Testis (tissue), 3 donors: ENCODE measurements around the gene GRXCR2. TPM values are rescaled to one million over a fixed set of nuclear protein-coding genes. Genes with fewer than 3 reads are reported as not detected.

Source experiments
- DNase-seq: peaks from one replicate; pipeline ENCODE4 v3.0.0-alpha.2; 2019
- H3K27ac ChIP-seq, 2 donors: fragments of 200-600 bp; sonication (generic); one replicate each; pipeline ENCODE4 v1.5.1; 2019
- H3K27me3 ChIP-seq: fragments of 200-600 bp; sonication (generic); one replicate; pipeline ENCODE4 v1.5.1; 2019
- H3K36me3 ChIP-seq: fragments of 200-600 bp; sonication (generic); one replicate; pipeline ENCODE4 v1.5.1; 2017; ENCODE audit warnings: low read depth; ENCODE audit errors: missing control alignments
- H3K4me1 ChIP-seq: fragments of 200-600 bp; sonication (generic); one replicate; pipeline ENCODE4 v1.5.1; 2019
- H3K4me3 ChIP-seq, 2 donors: fragments of 200-600 bp; sonication (generic); one replicate each; pipeline ENCODE4 v1.5.1; 2017 to 2019
- H3K9me3 ChIP-seq: fragments of 200-600 bp; sonication (generic); one replicate; pipeline ENCODE4 v1.5.1; 2017
- POLR2A ChIP-seq: fragments of 450-650 bp; IDR thresholded peaks from one replicate; pipeline ENCODE4 v1.6.1; 2017; ENCODE audit warnings: antibody characterized with exemption, mild to moderate bottlenecking, moderate library complexity
- WGBS, 2 donors: methylation state at CpG; one replicate each; pipeline ENCODE4 v1.1.5; 2018; 5-methylcytosine and 5-hydroxymethylcytosine counted together
- intact Hi-C: fragments of 100-400 bp; cut with DNase I; formaldehyde crosslinking; loops from one replicate; pipeline ENCODE4 v1.15.1; 2023; ENCODE audit warnings: low total_unique reads
- polyA plus RNA-seq: library from polyadenylated mRNA; stranded (reverse); fragments of 350-450 nt; fragmentation: Illumina TruSeq; extraction: RNeasy Lipid Tissue Mini Kit (QIAGEN cat#74804); gene quantifications from one replicate; pipeline ENCODE4 v1.2.3, GENCODE V29; 2014; ENCODE audit warnings: low read depth, low replicate concordance; ENCODE audit not compliant: insufficient read depth
- total RNA-seq, 2 donors: library from RNA; depleted of rRNA; stranded (reverse); fragments of >200 nt; gene quantifications; one replicate each; pipeline ENCODE4 v1.2.3, GENCODE V29; 2016
- TF ChIP-seq, protein P1 (sequence below), 3 experiments: fragments of 450-650 bp in 2 of 3; fragments of 200-600 bp in 1 of 3; sonication (generic) in 1 of 3; IDR thresholded peaks; one replicate each; pipeline ENCODE4 v1.5.1; 2016 to 2019; ENCODE audit warnings: antibody characterized with exemption in 3 of 3, mild to moderate bottlenecking in 2 of 3, moderate library complexity in 1 of 3

GRXCR2 gene
- total and polyA plus RNA-seq, 3 donors from 2014 or later, result 0.31 to 0.99 TPM; not detected in 1

GRCh38 chr5:145829708-145830361 lies 43.0 kb downstream of the GRXCR2 start:
- peaks cover 13% of the 10 kb centered on the region for H3K4me1 ChIP-seq
- no peaks in the 10 kb centered on the region for H3K27me3 ChIP-seq
- TF ChIP-seq, protein P1, sequence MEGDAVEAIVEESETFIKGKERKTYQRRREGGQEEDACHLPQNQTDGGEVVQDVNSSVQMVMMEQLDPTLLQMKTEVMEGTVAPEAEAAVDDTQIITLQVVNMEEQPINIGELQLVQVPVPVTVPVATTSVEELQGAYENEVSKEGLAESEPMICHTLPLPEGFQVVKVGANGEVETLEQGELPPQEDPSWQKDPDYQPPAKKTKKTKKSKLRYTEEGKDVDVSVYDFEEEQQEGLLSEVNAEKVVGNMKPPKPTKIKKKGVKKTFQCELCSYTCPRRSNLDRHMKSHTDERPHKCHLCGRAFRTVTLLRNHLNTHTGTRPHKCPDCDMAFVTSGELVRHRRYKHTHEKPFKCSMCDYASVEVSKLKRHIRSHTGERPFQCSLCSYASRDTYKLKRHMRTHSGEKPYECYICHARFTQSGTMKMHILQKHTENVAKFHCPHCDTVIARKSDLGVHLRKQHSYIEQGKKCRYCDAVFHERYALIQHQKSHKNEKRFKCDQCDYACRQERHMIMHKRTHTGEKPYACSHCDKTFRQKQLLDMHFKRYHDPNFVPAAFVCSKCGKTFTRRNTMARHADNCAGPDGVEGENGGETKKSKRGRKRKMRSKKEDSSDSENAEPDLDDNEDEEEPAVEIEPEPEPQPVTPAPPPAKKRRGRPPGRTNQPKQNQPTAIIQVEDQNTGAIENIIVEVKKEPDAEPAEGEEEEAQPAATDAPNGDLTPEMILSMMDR (IDR thresholded peaks at IDR 0.05), result no peak
- no peak for TF ChIP-seq POLR2A
- H3K27ac ChIP-seq, result no peak overlapping the region
- no peaks in the 10 kb centered on the region for H3K36me3 ChIP-seq
- H3K9me3 ChIP-seq, result no peaks in the 10 kb centered on the region
- H3K4me3 ChIP-seq, result no peak overlapping the region
- intact Hi-C loops, result no loop called here
- no peak for DNase-seq

- WGBS, 2 donors, result 73 to 84% methylated on average over 8 of the region's 8 CpGs
- no peaks in the 10 kb centered on the region for H3K27me3 ChIP-seq
- TF ChIP-seq POLR2A, result no peak
- TF ChIP-seq, protein P1 (IDR thresholded peaks at IDR 0.05), result no peak
- H3K27ac ChIP-seq, result no peak overlapping the region
- H3K36me3 ChIP-seq, result no peaks in the 10 kb centered on the region
- H3K4me1 ChIP-seq, result peaks cover 13% of the 10 kb centered on the region
- H3K9me3 ChIP-seq, result no peaks in the 10 kb centered on the region
- H3K4me3 ChIP-seq, result no peak overlapping the region
- DNase-seq, result no peak
- intact Hi-C loops, result no loop called here
Observed at GRCh38 chr5:145826895-145827674, 45.7 kb downstream of the GRXCR2 start.

GRCh38 chr5:145825751-145826180 lies 47.0 kb downstream of the GRXCR2 start:
- WGBS, 2 donors, result 73 to 76% methylated on average over 3 of the region's 3 CpGs
- Histone ChIP-seq H3K4me1 (peaks cover 12% of the 10 kb centered on the region), H3K9me3 (no peaks in the 10 kb centered on the region), H3K36me3 (no peaks in the 10 kb centered on the region), H3K27me3 (no peaks in the 10 kb centered on the region), H3K27ac (no peak overlapping the region), H3K4me3 (no peak overlapping the region)
- intact Hi-C loops, result no loop called here
- no peak for DNase-seq
- no peak for TF ChIP-seq POLR2A
- TF ChIP-seq, protein P1 (IDR thresholded peaks at IDR 0.05), result peak; percentile 49 to 73 (median 58)

DNA sequence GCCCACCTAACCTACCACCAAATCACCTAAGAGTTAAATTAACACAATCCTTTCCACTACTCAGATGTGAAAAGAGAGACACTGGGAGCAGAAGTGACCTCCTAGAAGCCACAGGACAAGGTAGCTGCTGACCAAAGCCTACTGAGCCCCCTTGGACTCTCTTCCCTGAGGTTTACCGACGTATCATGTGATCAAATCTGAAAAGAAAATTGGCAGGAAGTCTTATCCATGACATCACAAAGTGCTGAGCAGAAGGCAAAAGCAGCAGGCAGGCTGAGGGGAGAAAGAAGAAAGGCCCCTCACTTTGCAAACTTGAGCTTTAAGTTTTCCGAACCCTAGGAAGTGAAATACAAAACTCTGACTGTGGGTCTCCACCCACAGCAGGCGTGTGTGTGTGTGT lies 48.8 kb downstream of the GRXCR2 start:
- intact Hi-C loops, result no loop called here
- no peaks in the 10 kb centered on the region for H3K36me3 ChIP-seq
- no peaks in the 10 kb centered on the region for H3K4me1 ChIP-seq
- H3K27me3 ChIP-seq, result no peaks in the 10 kb centered on the region
- TF ChIP-seq, protein P1 (IDR thresholded peaks at IDR 0.05), result no peak
- no peak for TF ChIP-seq POLR2A
- H3K4me3 ChIP-seq, result no peak overlapping the region
- 72 to 77% methylated on average over 4 of the region's 4 CpGs for WGBS, 2 donors
- no peak overlapping the region for H3K27ac ChIP-seq
- no peak for DNase-seq
- H3K9me3 ChIP-seq, result no peaks in the 10 kb centered on the region
